GM19372 (cell line): ENCODE measurements around the gene ABTB1.
"Not testable (repeated sequence)": the region's sequence is repeated elsewhere in the genome, so short reads cannot be mapped to it uniquely, and the experiment has no call there.

ENCODE experiments used
- ATAC-seq: cut with Tn5 transposase; IDR thresholded peaks from one replicate; pipeline ENCODE4 v1.9.1; 2021; ENCODE audit warnings: mild to moderate bottlenecking, low read depth, moderate library complexity; ENCODE audit not compliant: unreplicated experiment

The ABTB1 gene

DNA sequence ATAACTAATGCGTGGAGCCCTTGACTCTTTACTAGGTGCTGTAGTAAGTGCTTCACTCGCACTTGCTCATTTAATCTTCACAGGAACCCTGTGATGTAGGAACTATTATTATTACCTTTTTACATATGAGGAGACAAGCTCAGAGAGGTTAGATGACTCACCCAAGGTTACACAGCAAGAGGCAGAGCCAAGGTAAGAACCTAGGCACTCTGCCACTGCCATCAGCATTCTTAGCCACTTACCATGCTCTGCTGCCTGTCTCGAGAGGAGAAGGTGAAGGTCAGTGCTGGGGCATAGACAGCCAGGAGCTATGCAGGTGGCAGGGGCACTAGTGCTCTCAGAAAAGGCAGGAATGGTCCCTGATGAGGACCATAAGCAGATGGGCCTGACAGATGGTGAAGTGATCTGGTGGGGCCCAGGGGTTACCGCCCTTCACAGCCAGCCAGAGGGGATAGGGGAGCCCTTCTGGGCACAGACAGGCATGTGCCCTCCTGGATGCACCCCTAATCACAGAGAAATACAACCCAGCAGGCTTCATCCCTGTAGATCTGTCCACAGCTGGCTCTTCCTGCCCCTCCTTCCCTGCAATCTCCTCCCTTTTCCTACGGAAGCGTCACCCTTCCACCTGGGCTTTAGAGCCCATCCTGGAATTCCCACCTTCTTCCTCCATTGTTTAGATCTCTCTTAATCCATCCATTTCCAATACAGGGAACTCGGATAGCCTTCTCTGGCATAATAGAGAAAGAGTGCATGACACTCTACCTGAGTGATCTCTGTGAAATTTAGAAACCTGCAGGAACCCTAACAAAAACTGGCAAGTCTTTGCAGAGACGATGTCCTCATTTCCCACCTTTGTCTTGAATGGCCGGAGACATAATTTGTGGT lies 26.9 kb downstream of the ABTB1 start:
- ATAC-seq: no peak

- ATAC-seq: no peak
These were observed 27.7 kb downstream of the ABTB1 start for GRCh38 chr3:127700406-127700805.

DNA sequence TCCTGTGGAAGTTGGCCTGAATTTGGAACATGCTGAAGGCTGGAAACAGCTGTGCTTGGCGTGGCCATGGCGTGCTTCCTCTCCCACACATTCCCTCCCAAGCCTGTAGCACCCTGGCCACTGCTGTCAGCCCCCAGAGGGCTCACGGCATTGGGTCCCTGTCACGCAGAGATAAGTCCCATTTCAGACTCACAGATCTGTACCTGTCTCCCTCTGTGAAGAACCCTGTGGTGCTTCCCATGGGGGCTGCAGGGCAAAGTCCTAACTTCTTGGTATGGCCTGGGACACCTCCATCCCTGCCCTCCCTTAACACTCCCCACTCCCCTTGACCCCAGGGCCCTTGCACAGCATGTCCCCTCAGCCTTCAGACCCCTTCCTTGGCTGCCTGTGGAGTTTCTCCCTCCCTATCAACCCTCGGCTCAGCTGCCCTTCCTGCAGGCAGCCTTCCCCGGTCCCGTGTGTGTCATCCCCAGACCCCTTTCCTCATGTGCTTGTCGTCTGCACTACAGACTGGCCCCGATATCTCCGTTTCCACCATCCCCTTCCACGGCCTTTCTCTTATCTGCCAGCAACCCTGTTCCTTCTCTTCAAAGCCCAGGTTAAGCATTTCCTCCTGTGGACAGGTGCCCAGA lies 28.6 kb downstream of the ABTB1 start:
- ATAC-seq: no peak

DNA sequence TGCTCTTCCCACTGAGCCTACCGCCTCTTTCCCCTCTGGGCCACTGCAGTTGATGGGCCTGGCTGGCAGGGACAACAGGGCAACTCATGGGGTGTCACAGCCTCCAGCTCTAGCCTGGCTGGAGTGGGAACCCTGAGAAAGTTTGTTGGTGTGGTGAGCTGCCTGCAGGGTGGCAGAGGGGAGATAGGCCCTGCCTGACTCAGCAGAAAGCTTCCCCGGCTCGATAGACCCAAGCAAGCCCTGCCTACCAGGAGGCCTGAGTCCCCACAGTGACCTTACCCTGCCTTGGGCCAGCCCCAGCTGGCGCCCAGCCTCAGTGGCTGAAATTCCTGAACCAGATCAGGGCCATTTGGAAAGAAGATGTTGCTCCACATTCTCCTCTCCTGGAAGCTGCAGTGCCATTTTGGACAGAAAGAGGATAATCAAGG lies 29.4 kb downstream of the ABTB1 start:
- no peak for ATAC-seq

GRCh38 chr3:127704840-127705239 lies 32.1 kb downstream of the ABTB1 start:
- ATAC-seq: not testable (repeated sequence)

- ATAC-seq: no peak
These were observed 33.6 kb downstream of the ABTB1 start for GRCh38 chr3:127706312-127706711.

DNA sequence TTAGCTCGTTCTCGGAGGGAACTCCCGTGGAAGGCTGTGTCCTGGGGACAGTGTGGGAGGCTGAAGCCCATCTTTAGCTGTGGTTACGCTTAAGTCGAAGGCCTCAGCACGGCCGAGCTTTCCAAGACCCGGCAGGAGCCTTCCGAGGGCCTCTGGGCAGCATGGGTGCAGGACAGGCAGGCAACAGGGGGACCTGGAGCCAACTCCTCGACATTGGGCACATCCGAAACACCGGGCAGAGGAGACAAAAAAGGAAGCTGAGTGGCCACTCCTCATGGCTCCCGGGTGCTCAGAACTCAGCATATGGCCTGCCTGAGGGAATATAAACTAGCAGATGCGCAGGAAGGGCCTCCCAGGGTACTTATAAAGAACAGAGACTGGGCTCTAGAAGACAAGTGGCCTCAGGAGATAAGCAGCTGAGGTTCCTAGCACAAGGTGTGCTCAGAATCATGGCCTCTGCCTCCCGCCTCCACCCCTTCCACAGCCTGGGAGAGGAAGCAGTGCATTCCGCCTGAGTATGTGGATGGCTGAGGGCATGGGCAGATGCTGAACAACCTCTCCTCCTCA lies 34.1 kb downstream of the ABTB1 start:
- no peak for ATAC-seq

GRCh38 chr3:127707851-127708411 lies 35.2 kb downstream of the ABTB1 start:
- ATAC-seq: no peak

- ATAC-seq: no peak
These were observed 36.1 kb downstream of the ABTB1 start for GRCh38 chr3:127708837-127709236.

GRCh38 chr3:127709320-127710060 lies 36.7 kb downstream of the ABTB1 start:
- ATAC-seq: no peak

DNA sequence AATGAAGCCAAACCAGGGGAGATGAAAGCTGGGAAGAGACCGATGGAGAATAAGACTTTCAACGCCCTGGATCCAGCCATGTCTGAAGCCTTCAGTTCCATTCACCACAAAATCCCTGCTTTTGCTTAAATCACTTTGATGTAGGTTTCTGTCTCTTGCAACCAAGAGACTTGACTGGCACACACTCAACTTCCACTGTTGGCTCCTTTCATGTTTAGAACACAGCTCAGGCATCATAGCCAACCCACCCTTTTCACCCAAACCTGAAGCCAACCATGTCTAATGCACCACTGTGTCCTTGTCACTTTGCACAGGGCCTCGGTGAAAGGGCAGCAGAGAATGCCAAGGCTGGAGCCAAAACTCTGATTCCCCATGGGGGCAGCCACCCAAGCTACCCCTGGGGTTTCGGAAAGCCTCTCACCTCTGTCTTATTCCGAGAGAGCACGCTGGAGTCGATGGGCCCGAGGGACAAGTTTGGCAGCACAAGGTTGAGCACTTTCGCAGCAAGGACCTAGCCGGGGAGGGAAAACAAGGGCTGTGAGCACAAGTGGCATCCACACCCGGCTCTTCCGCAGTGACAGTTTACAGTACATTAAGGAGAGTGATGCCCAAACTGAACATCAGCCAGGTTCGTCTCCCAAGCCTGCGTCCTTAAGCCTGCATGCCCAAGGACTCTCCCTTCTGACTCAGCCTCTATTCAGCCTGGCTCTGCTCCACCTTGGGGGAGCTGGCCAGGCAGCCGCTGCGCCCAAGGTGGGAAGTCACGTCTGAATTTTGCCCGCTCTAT lies 37.6 kb downstream of the ABTB1 start:
- no peak for ATAC-seq

GRCh38 chr3:127711021-127711695 lies 38.4 kb downstream of the ABTB1 start:
- no peak for ATAC-seq

- ATAC-seq: no peak
These were observed 39.1 kb downstream of the ABTB1 start for GRCh38 chr3:127711896-127712295.

GRCh38 chr3:127712461-127712860 lies 39.7 kb downstream of the ABTB1 start:
- no peak for ATAC-seq

- no peak for ATAC-seq
These were observed 40.4 kb downstream of the ABTB1 start for GRCh38 chr3:127712881-127713771.

GRCh38 chr3:127714125-127714571 lies 41.4 kb downstream of the ABTB1 start:
- no peak for ATAC-seq

DNA sequence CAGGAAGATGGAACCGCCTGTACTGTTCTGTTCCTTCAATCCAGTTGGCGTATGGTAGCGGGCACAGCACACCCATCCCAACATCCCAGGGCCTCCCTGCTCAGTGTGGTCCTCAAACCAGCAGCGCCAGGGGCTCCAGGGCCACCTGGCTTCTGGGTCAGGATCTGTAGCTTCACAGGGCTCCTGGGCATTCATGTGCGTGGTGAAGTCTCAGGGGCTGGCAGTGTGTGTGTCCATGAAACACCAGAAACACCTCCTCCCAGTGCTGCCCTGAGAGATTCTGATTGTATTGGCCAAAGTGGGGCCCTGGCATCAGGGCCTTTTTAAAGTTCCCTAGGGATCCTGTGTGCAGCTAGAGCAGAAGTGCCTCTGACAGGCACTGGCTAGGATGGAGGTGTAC lies 42.1 kb downstream of the ABTB1 start:
- ATAC-seq: no peak

- ATAC-seq: no peak
These were observed 42.8 kb downstream of the ABTB1 start for GRCh38 chr3:127715532-127715931.
